HCT116 (cell line): Measurements from ENCODE around the gene CR2. TPM values are rescaled to one million over a fixed set of nuclear protein-coding genes. Genes with fewer than 3 reads are reported as not detected.
A peak's percentile ranks its signal among the peaks of the same experiment; 100 is the strongest.

ENCODE experiments used
- ATAC-seq: fragments of 200-7000 bp; cut with Tn5 transposase; 2 replicates; pipeline ENCODE4 v1.9.1; 2020; ENCODE audit warnings: mild to moderate bottlenecking, moderate library complexity
- BruUV-seq: library from RNA; stranded (reverse); fragments of 400-500 nt; replicated peaks from 2 replicates; lab custom pipeline; 2021; lab: Mats Ljungman, UMichigan
- CTCF ChIA-PET: fragments of 300-600 bp; sonication (Branson Sonifier 250); formaldehyde crosslinking; loops from one replicate; lab custom pipeline; 2021; ENCODE audit warnings: antibody characterized with exemption; lab: Charles Lee
- POLR2A ChIA-PET: fragments of 300-600, 350-600 bp; sonication (Branson Sonifier 250); formaldehyde crosslinking; loops from one replicate; lab custom pipeline; 2021; ENCODE audit warnings: antibody characterized with exemption; lab: Charles Lee
- RAD21 ChIA-PET, 2 experiments: fragments of 300-600 bp; sonication (Branson Sonifier 250); formaldehyde crosslinking; loops; one replicate each; lab custom pipeline; 2023; ENCODE audit warnings: low total read pairs in 2 of 2; ENCODE audit not compliant: uncharacterized antibody in 2 of 2, unreplicated experiment in 2 of 2, low non-redundant PET in 1 of 2; lab: Charles Lee
- DNase-seq: peaks from one replicate; pipeline ENCODE4 v3.0.0-alpha.2; 2010; ENCODE audit warnings: low read depth, low spot score
- H2AFZ ChIP-seq: fragments of 200-600 bp; shearing (Covaris generic), sonication (generic); 2 replicates; pipeline ENCODE4 v1.6.1; 2017; ENCODE audit warnings: low read depth, mixed run types, mixed read lengths, antibody characterized with exemption, low read length; ENCODE audit not compliant: poor library complexity, severe bottlenecking
- H3K27ac ChIP-seq: 2 replicates; pipeline ENCODE4 v1.5.1; 2012; ENCODE audit warnings: low read depth, low read length
- H3K27me3 ChIP-seq: fragments of 200-600 bp; sonication (generic); 2 replicates; pipeline ENCODE4 v1.6.1; 2016; ENCODE audit warnings: mixed run types, low read length, mixed read lengths; ENCODE audit not compliant: insufficient read depth
- H3K36me3 ChIP-seq, 2 experiments: fragments of 200-500 bp in 1 of 2; fragments of 200-600 bp in 1 of 2; sonication (Bioruptor generic) in 1 of 2; sonication (generic) in 1 of 2; 2 replicates each; pipeline versions ENCODE4 v1.5.1 to v1.6.1; 2014 to 2016; ENCODE audit warnings: low read length in 2 of 2, inconsistent platforms in 1 of 2, mixed read lengths in 1 of 2, mixed run types in 1 of 2; ENCODE audit not compliant: insufficient read depth in 2 of 2, control insufficient read depth in 1 of 2
- H3K4me1 ChIP-seq, 2 experiments: fragments of 200-600 bp in 1 of 2; sonication (generic) in 1 of 2; 2 replicates each; pipeline versions ENCODE4 v1.5.1 to v1.6.1; 2012 to 2017; ENCODE audit warnings: low read length in 2 of 2, inconsistent platforms in 1 of 2, mild to moderate bottlenecking in 1 of 2, mixed read lengths in 1 of 2, mixed run types in 1 of 2, moderate library complexity in 1 of 2; ENCODE audit not compliant: insufficient read depth in 2 of 2, control insufficient read depth in 1 of 2
- H3K4me2 ChIP-seq: fragments of 200-600 bp; sonication (generic); 2 replicates; pipeline ENCODE4 v1.6.1; 2017; ENCODE audit warnings: mixed run types, low read length, mixed read lengths
- H3K4me3 ChIP-seq, 2 experiments: fragments of 200-600 bp in 1 of 2; sonication (generic) in 1 of 2; replicated peaks in 1 of 2; 2 replicates each; pipeline ENCODE4 v1.5.1; 2011 to 2016; ENCODE audit warnings: low read length in 2 of 2, control low read depth in 1 of 2, low read depth in 1 of 2, mild to moderate bottlenecking in 1 of 2, mixed read lengths in 1 of 2, mixed run types in 1 of 2
- H3K79me2 ChIP-seq: fragments of 200-600 bp; sonication (generic); 2 replicates; pipeline ENCODE4 v1.6.1; 2017; ENCODE audit warnings: mild to moderate bottlenecking, mixed run types, low read length, moderate library complexity, mixed read lengths; ENCODE audit not compliant: insufficient read depth
- H3K9ac ChIP-seq: fragments of 200-600 bp; sonication (generic); 2 replicates; pipeline ENCODE4 v1.6.1; 2016; ENCODE audit warnings: low read length, mixed read lengths
- H3K9me2 ChIP-seq: fragments of 200-600 bp; sonication (generic), shearing (Covaris generic); 2 replicates; pipeline ENCODE4 v1.6.1; 2017; ENCODE audit warnings: mixed run types, mild to moderate bottlenecking, moderate library complexity; ENCODE audit not compliant: insufficient read depth
- H3K9me3 ChIP-seq, 2 experiments: fragments of 200-500 bp in 1 of 2; fragments of 200-600 bp in 1 of 2; sonication (Bioruptor generic) in 1 of 2; sonication (generic) in 1 of 2; 2 replicates each; pipeline ENCODE4 v1.6.1; 2014 to 2017; ENCODE audit warnings: low read length in 2 of 2, mixed read lengths in 2 of 2, inconsistent platforms in 1 of 2, low read depth in 1 of 2, mild to moderate bottlenecking in 1 of 2, mixed run types in 1 of 2, moderate library complexity in 1 of 2; ENCODE audit not compliant: control insufficient read depth in 1 of 2, insufficient read depth in 1 of 2
- H4K20me1 ChIP-seq: fragments of 200-600 bp; sonication (generic), shearing (Covaris generic); 2 replicates; pipeline ENCODE4 v1.6.1; 2017; ENCODE audit warnings: mixed run types, mild to moderate bottlenecking, moderate library complexity; ENCODE audit not compliant: insufficient read depth
- ATF3 ChIP-seq: IDR thresholded peaks from 2 replicates; pipeline ENCODE4 v1.6.1; 2012
- CBX3 ChIP-seq: IDR thresholded peaks from 2 replicates; pipeline ENCODE4 v1.6.1; 2012; ENCODE audit warnings: low read depth
- CEBPB ChIP-seq: IDR thresholded peaks from 2 replicates; pipeline ENCODE4 v1.6.1; 2012; ENCODE audit warnings: low read depth
- EGR1 ChIP-seq: IDR thresholded peaks from 2 replicates; pipeline ENCODE4 v1.6.1; 2012; ENCODE audit warnings: low read depth
- ELF1 ChIP-seq: IDR thresholded peaks from 2 replicates; pipeline ENCODE4 v1.6.1; 2012; ENCODE audit warnings: low read depth, borderline replicate concordance
- EZH2phosphoT487 ChIP-seq: fragments of 200-600 bp; IDR thresholded peaks from 2 replicates; pipeline ENCODE4 v1.6.1; 2018; ENCODE audit warnings: antibody characterized with exemption, borderline replicate concordance
- POLR2AphosphoS5 ChIP-seq: IDR thresholded peaks from 2 replicates; pipeline ENCODE4 v1.6.1; 2011; ENCODE audit warnings: mild to moderate bottlenecking, low read depth, low read length, moderate library complexity
- RAD21 ChIP-seq: IDR thresholded peaks from 2 replicates; pipeline ENCODE4 v1.6.1; 2012; ENCODE audit warnings: low read depth, mild to moderate bottlenecking
- SIN3A ChIP-seq: IDR thresholded peaks from 2 replicates; pipeline ENCODE4 v1.6.1; 2012; ENCODE audit warnings: low read depth
- SRF ChIP-seq: IDR thresholded peaks from 2 replicates; pipeline ENCODE4 v1.6.1; 2012; ENCODE audit warnings: low read depth
- TCF7L2 ChIP-seq: IDR thresholded peaks from 2 replicates; pipeline ENCODE4 v1.7.0; 2011; ENCODE audit warnings: borderline replicate concordance, inconsistent platforms; ENCODE audit not compliant: insufficient read depth, insufficient read length; ENCODE audit errors: extremely low read depth
- ZFX ChIP-seq: fragments of 450-650 bp; IDR thresholded peaks from 2 replicates; pipeline ENCODE4 v1.6.1; 2017
- intact Hi-C: fragments of 100-400 bp; cut with micrococcal nuclease; formaldehyde crosslinking; loops from 2 replicates; pipeline ENCODE4 v1.10.0; 2022
- total RNA-seq: library from RNA; stranded (reverse); gene quantifications from one replicate; pipeline ENCODE4 v1.2.1, GENCODE V29; 2021; ENCODE audit not compliant: unreplicated experiment
- TF ChIP-seq, protein P1 (sequence below): IDR thresholded peaks from 2 replicates; pipeline ENCODE4 v1.6.1; 2012; ENCODE audit warnings: low read depth
- TF ChIP-seq, protein P2 (sequence below): IDR thresholded peaks from 2 replicates; pipeline ENCODE4 v1.6.1; 2012

CR2 gene
- total RNA-seq, 1 experiment from 2014 or later = 4.0 TPM

- Histone ChIP-seq H3K4me1 (no peaks in the 10 kb centered on the region), H3K4me2 (no peak overlapping the region), H3K9me3 (no peaks in the 10 kb centered on the region), H3K27ac (no peak overlapping the region), H2AFZ (peak overlapping the region; percentile 26), H3K9ac (no peak overlapping the region), H3K4me3 (no peak overlapping the region), H4K20me1 (no peaks in the 10 kb centered on the region), H3K9me2 (no peaks in the 10 kb centered on the region), H3K36me3 (no peaks in the 10 kb centered on the region), H3K27me3 (no peaks in the 10 kb centered on the region), H3K79me2 (no peaks in the 10 kb centered on the region)
- RAD21 ChIA-PET = no interaction called here
- ATAC-seq (no peak), DNase-seq (no peak)
- CTCF ChIA-PET = no interaction called here
- no TSS peak for BruUV-seq
- intact Hi-C loops = no loop called here
- POLR2A ChIA-PET = no interaction called here
- TF ChIP-seq TCF7L2 = no peak
- no peak for TF ChIP-seq EGR1
- TF ChIP-seq RAD21 = no peak
Observed at GRCh38 chr1:207518608-207519236, 64.6 kb downstream of the CR2 start.

DNA sequence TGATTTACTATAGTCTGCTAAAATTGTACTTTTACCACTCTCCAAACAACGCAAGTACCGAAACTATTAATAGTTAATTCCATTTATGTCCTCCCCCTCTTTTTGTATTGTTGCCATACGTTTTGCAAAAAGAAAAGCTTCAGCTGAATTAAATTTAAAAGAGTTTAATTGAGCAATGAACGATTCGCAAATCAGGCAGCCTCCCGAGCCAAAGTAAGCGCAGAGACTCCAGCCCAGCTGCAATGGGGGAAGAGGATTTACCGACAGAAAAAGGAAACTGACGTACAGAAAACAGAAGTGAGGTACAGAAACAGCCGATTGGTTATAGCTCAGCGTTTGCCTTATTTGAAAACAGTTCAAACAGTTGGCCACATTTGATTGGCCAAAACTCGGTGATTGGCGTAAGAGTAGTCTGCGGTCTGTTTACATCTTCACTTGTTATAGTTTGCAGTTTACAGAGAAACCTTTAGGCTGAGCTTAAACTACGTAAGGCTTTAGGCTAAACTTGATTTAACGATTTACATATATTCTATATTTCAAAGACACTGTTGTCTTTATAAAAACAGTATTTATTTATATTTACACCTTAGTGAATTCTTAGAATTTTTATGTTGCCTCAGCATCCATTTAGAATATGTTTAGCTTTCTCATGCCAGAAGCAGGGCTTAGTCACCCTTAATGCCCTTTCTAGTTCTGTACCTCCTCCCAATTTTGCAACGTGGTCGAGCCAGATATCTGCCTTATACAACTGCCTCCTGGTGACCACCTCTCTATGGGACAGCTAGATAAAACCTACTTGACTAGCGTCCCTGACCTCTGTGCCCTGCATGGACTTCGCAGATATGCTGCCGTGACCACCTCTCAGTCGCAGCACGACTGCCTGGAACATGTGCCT lies 65.6 kb downstream of the CR2 start:
- Histone ChIP-seq H3K4me3 (no peak overlapping the region), H3K27me3 (no peaks in the 10 kb centered on the region), H4K20me1 (no peaks in the 10 kb centered on the region), H3K4me1 (no peaks in the 10 kb centered on the region), H3K27ac (no peak overlapping the region), H3K36me3 (no peaks in the 10 kb centered on the region), H3K79me2 (no peaks in the 10 kb centered on the region), H3K4me2 (no peak overlapping the region), H3K9ac (no peak overlapping the region), H2AFZ (no peak overlapping the region), H3K9me2 (no peaks in the 10 kb centered on the region), H3K9me3 (no peaks in the 10 kb centered on the region)
- intact Hi-C loops = no loop called here
- ChIA-PET CTCF (interaction anchor here (0.9 kb wide), 1 partner anchor 20 kb away, joined by 3 read pairs; no protein-coding TSS in a partner anchor), RAD21 (no interaction called here), POLR2A (no interaction called here)
- ATAC-seq (no peak), DNase-seq (no peak)
- BruUV-seq = no TSS peak
- TF ChIP-seq SRF (no peak), CBX3 (no peak), SIN3A (no peak), ELF1 (no peak), EGR1 (no peak), CEBPB (no peak), POLR2AphosphoS5 (no peak), ATF3 (no peak), EZH2phosphoT487 (no peak), ZFX (no peak)
- TF ChIP-seq, protein P1, sequence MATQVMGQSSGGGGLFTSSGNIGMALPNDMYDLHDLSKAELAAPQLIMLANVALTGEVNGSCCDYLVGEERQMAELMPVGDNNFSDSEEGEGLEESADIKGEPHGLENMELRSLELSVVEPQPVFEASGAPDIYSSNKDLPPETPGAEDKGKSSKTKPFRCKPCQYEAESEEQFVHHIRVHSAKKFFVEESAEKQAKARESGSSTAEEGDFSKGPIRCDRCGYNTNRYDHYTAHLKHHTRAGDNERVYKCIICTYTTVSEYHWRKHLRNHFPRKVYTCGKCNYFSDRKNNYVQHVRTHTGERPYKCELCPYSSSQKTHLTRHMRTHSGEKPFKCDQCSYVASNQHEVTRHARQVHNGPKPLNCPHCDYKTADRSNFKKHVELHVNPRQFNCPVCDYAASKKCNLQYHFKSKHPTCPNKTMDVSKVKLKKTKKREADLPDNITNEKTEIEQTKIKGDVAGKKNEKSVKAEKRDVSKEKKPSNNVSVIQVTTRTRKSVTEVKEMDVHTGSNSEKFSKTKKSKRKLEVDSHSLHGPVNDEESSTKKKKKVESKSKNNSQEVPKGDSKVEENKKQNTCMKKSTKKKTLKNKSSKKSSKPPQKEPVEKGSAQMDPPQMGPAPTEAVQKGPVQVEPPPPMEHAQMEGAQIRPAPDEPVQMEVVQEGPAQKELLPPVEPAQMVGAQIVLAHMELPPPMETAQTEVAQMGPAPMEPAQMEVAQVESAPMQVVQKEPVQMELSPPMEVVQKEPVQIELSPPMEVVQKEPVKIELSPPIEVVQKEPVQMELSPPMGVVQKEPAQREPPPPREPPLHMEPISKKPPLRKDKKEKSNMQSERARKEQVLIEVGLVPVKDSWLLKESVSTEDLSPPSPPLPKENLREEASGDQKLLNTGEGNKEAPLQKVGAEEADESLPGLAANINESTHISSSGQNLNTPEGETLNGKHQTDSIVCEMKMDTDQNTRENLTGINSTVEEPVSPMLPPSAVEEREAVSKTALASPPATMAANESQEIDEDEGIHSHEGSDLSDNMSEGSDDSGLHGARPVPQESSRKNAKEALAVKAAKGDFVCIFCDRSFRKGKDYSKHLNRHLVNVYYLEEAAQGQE = no peak
- TF ChIP-seq, protein P2, sequence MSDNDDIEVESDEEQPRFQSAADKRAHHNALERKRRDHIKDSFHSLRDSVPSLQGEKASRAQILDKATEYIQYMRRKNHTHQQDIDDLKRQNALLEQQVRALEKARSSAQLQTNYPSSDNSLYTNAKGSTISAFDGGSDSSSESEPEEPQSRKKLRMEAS = no peak
